HG03439 (cell line): ENCODE data around the gene DDI2.
"Not testable (repeated sequence)": the region's sequence is repeated elsewhere in the genome, so short reads cannot be mapped to it uniquely, and the experiment has no call there.

Experiments
- ATAC-seq: cut with Tn5 transposase; IDR thresholded peaks from one replicate; pipeline ENCODE4 v1.9.1; 2021; ENCODE audit warnings: mild to moderate bottlenecking, moderate library complexity; ENCODE audit not compliant: unreplicated experiment

DDI2 gene

GRCh38 chr1:15617173-15618076 is at the start of gene DDI2:
TSS of gene DDI2 (plus strand) at chr1:15617458. CDS start at chr1:15617671, 213 bp downstream.
- peak; percentile 84 for ATAC-seq

- no peak for ATAC-seq
Measured at GRCh38 chr1:15568387-15569073, 48.7 kb upstream of the DDI2 start.

GRCh38 chr1:15570861-15571260 is 46.4 kb upstream of the DDI2 start:
- ATAC-seq, result no peak

GRCh38 chr1:15571266-15571665 is 46.0 kb upstream of the DDI2 start:
- ATAC-seq, result no peak

GRCh38 chr1:15573477-15573876 is 43.8 kb upstream of the DDI2 start:
- no peak for ATAC-seq

GRCh38 chr1:15574741-15575140 is 42.5 kb upstream of the DDI2 start:
- ATAC-seq, result no peak

- no peak for ATAC-seq
Measured at GRCh38 chr1:15575549-15576150, 41.6 kb upstream of the DDI2 start.

- ATAC-seq, result no peak
Measured at GRCh38 chr1:15577691-15578090, 39.6 kb upstream of the DDI2 start.

- ATAC-seq, result no peak
Measured at GRCh38 chr1:15578921-15579682, 38.2 kb upstream of the DDI2 start.

GRCh38 chr1:15579683-15580047 is 37.6 kb upstream of the DDI2 start:
- no peak for ATAC-seq

- ATAC-seq, result no peak
Measured at GRCh38 chr1:15583016-15583706, 34.1 kb upstream of the DDI2 start.

GRCh38 chr1:15584489-15585363 is 32.5 kb upstream of the DDI2 start, which contains the start of gene AGMAT:
TSS of gene AGMAT (minus strand) at chr1:15585051. CDS start at chr1:15584967, 84 bp downstream.
- ATAC-seq, result peak; percentile 54

- no peak for ATAC-seq
Measured at GRCh38 chr1:15592285-15592684, 25.0 kb upstream of the DDI2 start.

- no peak for ATAC-seq
Measured at GRCh38 chr1:15595809-15596617, 21.2 kb upstream of the DDI2 start.

GRCh38 chr1:15598436-15598835 is 18.8 kb upstream of the DDI2 start:
- ATAC-seq, result no peak

- peak; percentile 87 for ATAC-seq
Measured at GRCh38 chr1:15603050-15603965, 13.9 kb upstream of the DDI2 start.

- not testable (repeated sequence) for ATAC-seq
Measured at GRCh38 chr1:15603966-15604282, 13.3 kb upstream of the DDI2 start.

- ATAC-seq, result not testable (repeated sequence)
Measured at GRCh38 chr1:15604400-15604799, 12.9 kb upstream of the DDI2 start.
